RWPE2 (cell line): ENCODE results near the gene GSTM3.
A peak's percentile ranks its signal among the peaks of the same experiment; 100 is the strongest.

Source experiments
- ATAC-seq: fragments of 200-7000 bp; cut with Tn5 transposase; 3 replicates; pipeline ENCODE4 v1.9.1; 2021; ENCODE audit warnings: low read depth
- DNase-seq: peaks from one replicate; pipeline ENCODE4 v3.0.0-alpha.2; 2020; ENCODE audit warnings: low spot score
- H3K27ac ChIP-seq: fragments of 450-650 bp; 2 replicates; pipeline ENCODE4 v1.5.1; 2017; ENCODE audit warnings: mild to moderate bottlenecking; ENCODE audit not compliant: poor library complexity, severe bottlenecking
- H3K27me3 ChIP-seq: fragments of 250-450 bp; sonication (Bioruptor Pico); 2 replicates; pipeline ENCODE4 v1.5.1; 2021; ENCODE audit warnings: mild to moderate bottlenecking, moderate library complexity; ENCODE audit not compliant: insufficient read depth, poor library complexity, severe bottlenecking
- H3K36me3 ChIP-seq: fragments of 250-450 bp; sonication (Bioruptor Pico); 2 replicates; pipeline ENCODE4 v1.5.1; 2020; ENCODE audit warnings: low read depth, mild to moderate bottlenecking, moderate library complexity
- H3K4me1 ChIP-seq: fragments of 250-450 bp; sonication (Bioruptor Pico); 2 replicates; pipeline ENCODE4 v1.5.1; 2021; ENCODE audit warnings: mild to moderate bottlenecking, moderate library complexity; ENCODE audit not compliant: insufficient read depth, poor library complexity, severe bottlenecking
- H3K4me3 ChIP-seq: fragments of 250-450 bp; sonication (Bioruptor Pico); 2 replicates; pipeline ENCODE4 v1.5.1; 2021; ENCODE audit warnings: mild to moderate bottlenecking, moderate library complexity; ENCODE audit not compliant: severe bottlenecking
- H3K9me3 ChIP-seq: fragments of 250-450 bp; sonication (Bioruptor Pico); 2 replicates; pipeline ENCODE4 v1.5.1; 2021; ENCODE audit warnings: mild to moderate bottlenecking, moderate library complexity; ENCODE audit not compliant: severe bottlenecking
- TF ChIP-seq, protein P1 (sequence below): fragments of 450-650 bp; IDR thresholded peaks from one replicate; pipeline ENCODE4 v1.5.1; 2017; ENCODE audit warnings: mild to moderate bottlenecking, moderate library complexity; ENCODE audit not compliant: poor library complexity, severe bottlenecking

The GSTM3 gene

DNA sequence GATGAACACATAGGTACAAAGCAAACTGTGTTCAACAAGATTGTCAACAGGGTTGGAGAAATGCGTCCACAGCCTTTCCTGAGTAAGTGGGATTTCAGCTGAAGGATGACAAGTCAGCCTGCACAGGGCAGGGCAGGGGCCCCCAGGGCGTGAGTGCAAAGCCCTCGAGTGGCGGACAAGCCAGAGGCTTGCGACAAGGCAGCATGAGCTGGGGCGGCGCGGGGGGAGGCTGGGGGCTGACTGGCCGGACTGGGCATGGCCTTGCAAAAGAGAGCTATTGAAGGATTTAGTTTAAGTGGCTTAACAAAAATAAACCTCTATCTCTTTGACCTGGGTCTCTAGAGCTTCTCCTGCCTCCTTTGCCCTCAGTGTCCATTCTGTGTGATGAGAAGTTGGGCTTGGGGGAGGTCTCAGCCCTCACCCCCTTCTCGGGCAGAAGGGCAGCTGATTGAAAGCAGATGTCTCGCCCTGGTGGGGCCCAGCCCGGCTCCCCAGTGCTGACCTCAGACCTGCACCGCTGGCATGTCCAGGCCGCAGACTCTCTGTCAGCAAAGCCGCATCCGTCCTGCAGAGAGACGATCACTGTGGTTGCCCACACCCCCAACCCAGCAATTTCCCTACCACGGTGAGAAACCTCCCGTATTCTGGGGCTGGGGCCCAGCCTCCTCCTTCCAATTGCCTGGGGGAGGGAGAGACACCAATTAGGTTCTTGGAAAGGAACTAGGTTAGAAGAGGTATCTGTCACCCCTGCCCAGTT, 47.2 kb upstream of the GSTM3 start:
- H3K9me3 ChIP-seq = no peaks in the 10 kb centered on the region
- DNase-seq = peak; percentile 40
- H3K4me1 ChIP-seq = peaks cover 40% of the 10 kb centered on the region
- no peak overlapping the region for H3K4me3 ChIP-seq
- TF ChIP-seq, protein P1, sequence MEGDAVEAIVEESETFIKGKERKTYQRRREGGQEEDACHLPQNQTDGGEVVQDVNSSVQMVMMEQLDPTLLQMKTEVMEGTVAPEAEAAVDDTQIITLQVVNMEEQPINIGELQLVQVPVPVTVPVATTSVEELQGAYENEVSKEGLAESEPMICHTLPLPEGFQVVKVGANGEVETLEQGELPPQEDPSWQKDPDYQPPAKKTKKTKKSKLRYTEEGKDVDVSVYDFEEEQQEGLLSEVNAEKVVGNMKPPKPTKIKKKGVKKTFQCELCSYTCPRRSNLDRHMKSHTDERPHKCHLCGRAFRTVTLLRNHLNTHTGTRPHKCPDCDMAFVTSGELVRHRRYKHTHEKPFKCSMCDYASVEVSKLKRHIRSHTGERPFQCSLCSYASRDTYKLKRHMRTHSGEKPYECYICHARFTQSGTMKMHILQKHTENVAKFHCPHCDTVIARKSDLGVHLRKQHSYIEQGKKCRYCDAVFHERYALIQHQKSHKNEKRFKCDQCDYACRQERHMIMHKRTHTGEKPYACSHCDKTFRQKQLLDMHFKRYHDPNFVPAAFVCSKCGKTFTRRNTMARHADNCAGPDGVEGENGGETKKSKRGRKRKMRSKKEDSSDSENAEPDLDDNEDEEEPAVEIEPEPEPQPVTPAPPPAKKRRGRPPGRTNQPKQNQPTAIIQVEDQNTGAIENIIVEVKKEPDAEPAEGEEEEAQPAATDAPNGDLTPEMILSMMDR = no peak
- H3K27me3 ChIP-seq = no peaks in the 10 kb centered on the region
- no peak for ATAC-seq
- no peaks in the 10 kb centered on the region for H3K36me3 ChIP-seq
- no peak overlapping the region for H3K27ac ChIP-seq

GRCh38 chr1:109787211-109787844, 46.5 kb upstream of the GSTM3 start:
- ATAC-seq = 0 out of 3 replicates have a peak, but pooled peaks have one; percentile 3
- Histone ChIP-seq H3K9me3 (no peaks in the 10 kb centered on the region), H3K27me3 (no peaks in the 10 kb centered on the region), H3K4me3 (no peak overlapping the region), H3K36me3 (no peaks in the 10 kb centered on the region), H3K4me1 (peaks cover 37% of the 10 kb centered on the region), H3K27ac (no peak overlapping the region)
- TF ChIP-seq, protein P1 = no peak
- peak; percentile 23 for DNase-seq

GRCh38 chr1:109786531-109787021, 45.7 kb upstream of the GSTM3 start:
- Histone ChIP-seq H3K4me1 (peaks cover 34% of the 10 kb centered on the region), H3K27ac (no peak overlapping the region), H3K36me3 (no peaks in the 10 kb centered on the region), H3K9me3 (no peaks in the 10 kb centered on the region), H3K27me3 (no peaks in the 10 kb centered on the region), H3K4me3 (no peak overlapping the region)
- TF ChIP-seq, protein P1 = no peak
- DNase-seq (peak; percentile 26), ATAC-seq (no peak)

DNA sequence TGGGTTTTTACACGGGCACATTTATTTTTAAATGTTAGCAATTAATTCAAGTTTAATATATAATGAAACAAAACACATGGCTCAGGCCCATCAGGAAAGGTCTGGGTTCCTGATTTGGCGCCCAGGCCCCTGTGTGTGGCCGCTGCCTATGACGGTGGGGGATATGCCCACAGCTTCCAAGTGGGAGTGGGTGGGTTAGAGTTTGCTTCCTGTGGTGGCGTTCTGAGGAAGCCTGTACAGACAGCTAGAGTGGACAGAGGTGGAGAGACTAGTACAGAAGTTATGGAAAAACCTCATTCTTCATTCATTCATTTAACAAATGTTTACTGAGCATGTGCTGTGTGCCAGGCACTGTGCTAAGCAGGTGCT, 45.3 kb upstream of the GSTM3 start:
- no peaks in the 10 kb centered on the region for H3K9me3 ChIP-seq
- TF ChIP-seq, protein P1 = no peak
- no peak for ATAC-seq
- H3K27me3 ChIP-seq = no peaks in the 10 kb centered on the region
- no peaks in the 10 kb centered on the region for H3K36me3 ChIP-seq
- H3K27ac ChIP-seq = no peak overlapping the region
- peaks cover 30% of the 10 kb centered on the region for H3K4me1 ChIP-seq
- DNase-seq = peak; percentile 11
- H3K4me3 ChIP-seq = no peak overlapping the region
